Mucosa of descending colon (tissue), 3 donors: ENCODE results near the gene ELMO1. TPM values are rescaled to one million over a fixed set of nuclear protein-coding genes. Genes with fewer than 3 reads are reported as not detected.

ENCODE experiments used
- ATAC-seq: fragments of 200-7000 bp; cut with Tn5 transposase; one replicate; pipeline ENCODE4 v1.9.1; 2020; ENCODE audit warnings: mild to moderate bottlenecking, moderate library complexity
- DNase-seq, 3 donors: peaks; one replicate each; pipeline ENCODE4 v3.0.0-alpha.2; 2020
- H3K36me3 ChIP-seq: fragments of 200-600 bp; one replicate; pipeline ENCODE4 v1.8.0; 2021; ENCODE audit warnings: low read depth, mild to moderate bottlenecking
- H3K4me1 ChIP-seq: fragments of 200-600 bp; one replicate; pipeline ENCODE4 v1.8.0; 2021; ENCODE audit warnings: low read depth, mild to moderate bottlenecking
- H3K4me3 ChIP-seq: fragments of 200-600 bp; one replicate; pipeline ENCODE4 v1.8.0; 2021; ENCODE audit warnings: mild to moderate bottlenecking
- H3K9me3 ChIP-seq: fragments of 200-600 bp; one replicate; pipeline ENCODE4 v1.8.0; 2021; ENCODE audit warnings: mild to moderate bottlenecking
- intact Hi-C, 2 donors: fragments of 100-400 bp; cut with DNase I in 1 of 2; cut with micrococcal nuclease in 1 of 2; formaldehyde crosslinking; loops; one replicate each; pipeline versions ENCODE4 v1.11.0 to v1.11.1; 2022; cut with DNase I, micrococcal nuclease
- total RNA-seq, 3 donors: library from RNA; stranded (reverse); fragmentation: NEBNext Ultra II Directional in 2 of 3; extraction: Animal tissue kit (Norgen Biotek cat#: 25700) in 2 of 3; gene quantifications; one replicate each; pipeline versions ENCODE4 v1.2.1 to v1.2.4, GENCODE V29; 2021 to 2023
- TF ChIP-seq, protein P1 (sequence below): fragments of 200-600 bp; IDR thresholded peaks from one replicate; pipeline ENCODE4 v1.8.0; 2022; ENCODE audit warnings: antibody characterized with exemption, mild to moderate bottlenecking
- donor health status: DM: no; HTN: no; CAD: no; lungs with moderate emphysema.
- donor health status: DM: no; HTN: no; CAD: no.
- donor health status: DM: no; HTN: yes; CAD: no.

ELMO1 gene
- total RNA-seq, 3 donors from 2014 or later = 9.7 to 27.2 (median 18.2) TPM

DNA sequence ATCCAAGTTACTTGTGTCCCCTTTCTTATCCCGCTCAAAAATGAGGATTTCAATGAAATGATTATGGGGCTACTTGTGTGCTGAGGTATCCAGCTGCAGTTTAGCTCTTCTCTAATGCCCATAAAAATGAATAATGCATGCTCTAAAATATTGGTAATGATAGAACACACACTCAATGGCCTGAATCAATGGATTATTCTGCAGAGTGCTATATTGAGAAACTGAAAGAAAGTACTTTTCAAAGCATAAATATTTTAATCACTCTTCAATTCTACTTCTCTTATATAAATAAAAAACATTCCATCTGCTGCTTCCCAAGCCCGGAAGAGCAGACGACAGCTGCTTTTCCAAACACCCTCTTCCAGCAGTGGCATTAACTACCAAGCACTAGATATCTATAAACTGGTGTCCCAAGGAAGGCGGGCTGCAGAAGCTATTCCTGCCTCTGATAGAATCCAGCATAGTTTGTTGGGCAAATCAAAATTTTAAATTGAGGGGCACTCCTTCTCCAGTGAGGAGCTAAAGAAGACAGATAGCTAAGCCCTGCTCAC lies 439.5 kb downstream of the ELMO1 start:
- no peak for ATAC-seq
- no peaks in the 10 kb centered on the region for H3K9me3 ChIP-seq
- TF ChIP-seq, protein P1, sequence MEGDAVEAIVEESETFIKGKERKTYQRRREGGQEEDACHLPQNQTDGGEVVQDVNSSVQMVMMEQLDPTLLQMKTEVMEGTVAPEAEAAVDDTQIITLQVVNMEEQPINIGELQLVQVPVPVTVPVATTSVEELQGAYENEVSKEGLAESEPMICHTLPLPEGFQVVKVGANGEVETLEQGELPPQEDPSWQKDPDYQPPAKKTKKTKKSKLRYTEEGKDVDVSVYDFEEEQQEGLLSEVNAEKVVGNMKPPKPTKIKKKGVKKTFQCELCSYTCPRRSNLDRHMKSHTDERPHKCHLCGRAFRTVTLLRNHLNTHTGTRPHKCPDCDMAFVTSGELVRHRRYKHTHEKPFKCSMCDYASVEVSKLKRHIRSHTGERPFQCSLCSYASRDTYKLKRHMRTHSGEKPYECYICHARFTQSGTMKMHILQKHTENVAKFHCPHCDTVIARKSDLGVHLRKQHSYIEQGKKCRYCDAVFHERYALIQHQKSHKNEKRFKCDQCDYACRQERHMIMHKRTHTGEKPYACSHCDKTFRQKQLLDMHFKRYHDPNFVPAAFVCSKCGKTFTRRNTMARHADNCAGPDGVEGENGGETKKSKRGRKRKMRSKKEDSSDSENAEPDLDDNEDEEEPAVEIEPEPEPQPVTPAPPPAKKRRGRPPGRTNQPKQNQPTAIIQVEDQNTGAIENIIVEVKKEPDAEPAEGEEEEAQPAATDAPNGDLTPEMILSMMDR = no peak
- no peaks in the 10 kb centered on the region for H3K4me1 ChIP-seq
- no peak for DNase-seq
- H3K36me3 ChIP-seq = no peaks in the 10 kb centered on the region
- H3K4me3 ChIP-seq = no peak overlapping the region
- intact Hi-C loops = no loop called here

DNA sequence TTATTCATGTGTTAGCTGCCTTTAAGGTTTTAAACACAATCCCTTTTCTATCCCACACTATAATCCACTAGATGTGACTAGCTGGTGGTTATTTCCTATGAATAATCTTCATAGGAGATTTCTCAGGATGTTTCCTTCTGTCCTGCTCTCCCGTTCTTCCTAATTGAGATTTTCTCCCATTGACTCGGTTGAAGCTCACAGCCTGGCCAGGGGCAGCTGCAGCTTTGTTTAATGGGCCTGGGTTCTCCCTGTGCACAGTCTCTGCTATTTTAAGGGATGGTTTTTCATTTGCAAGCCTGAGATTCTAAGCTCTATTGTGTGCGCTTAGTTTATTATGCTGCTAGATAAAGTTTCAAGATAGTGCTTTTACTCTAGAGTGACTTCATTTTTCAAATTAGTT lies 441.0 kb downstream of the ELMO1 start:
- H3K4me3 ChIP-seq = no peak overlapping the region
- intact Hi-C loops = no loop called here
- DNase-seq (no peak), ATAC-seq (no peak)
- no peaks in the 10 kb centered on the region for H3K36me3 ChIP-seq
- H3K9me3 ChIP-seq = no peaks in the 10 kb centered on the region
- no peaks in the 10 kb centered on the region for H3K4me1 ChIP-seq
- TF ChIP-seq, protein P1 = no peak

DNA sequence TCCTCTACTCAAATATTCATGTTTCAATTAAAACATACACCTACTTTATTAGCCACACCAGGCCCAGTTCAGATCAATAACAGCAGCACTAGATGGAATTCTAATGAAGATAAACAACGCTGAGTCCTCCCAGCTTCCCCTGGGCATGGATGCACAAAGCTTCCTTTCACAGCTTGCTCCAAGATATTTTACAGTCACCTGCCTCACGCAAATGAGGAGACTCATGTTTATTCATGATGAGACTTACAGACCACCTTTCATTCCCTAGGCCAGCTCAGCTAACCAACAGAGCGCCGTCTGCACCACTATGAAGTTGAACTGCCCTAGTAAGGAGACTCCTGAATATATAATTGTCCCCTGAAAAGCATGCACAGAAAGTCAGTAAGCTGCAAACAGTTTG lies 441.4 kb downstream of the ELMO1 start:
- TF ChIP-seq, protein P1 = no peak
- Histone ChIP-seq H3K9me3 (no peaks in the 10 kb centered on the region), H3K4me3 (no peak overlapping the region), H3K4me1 (no peaks in the 10 kb centered on the region), H3K36me3 (no peaks in the 10 kb centered on the region)
- intact Hi-C loops = no loop called here
- ATAC-seq (no peak), DNase-seq (no peak)

DNA sequence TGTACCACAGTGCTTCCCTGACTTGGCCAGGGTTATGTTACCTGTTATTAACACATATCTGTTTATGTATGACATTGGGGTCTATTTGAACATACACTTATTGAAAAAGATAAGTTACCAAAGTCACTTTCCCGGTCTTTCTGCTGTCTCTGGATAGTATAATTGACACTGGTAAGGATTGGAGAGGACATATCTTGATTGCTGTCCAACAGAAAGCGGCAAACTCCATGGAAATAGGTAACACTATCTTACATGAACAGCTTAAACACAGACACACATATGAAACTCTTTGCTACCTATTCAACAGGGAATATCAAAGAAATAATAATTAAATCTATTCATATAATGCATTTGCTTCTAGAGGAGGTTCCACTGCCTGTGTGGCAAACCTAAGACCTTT lies 441.9 kb downstream of the ELMO1 start:
- Histone ChIP-seq H3K4me3 (no peak overlapping the region), H3K36me3 (no peaks in the 10 kb centered on the region), H3K9me3 (no peaks in the 10 kb centered on the region), H3K4me1 (no peaks in the 10 kb centered on the region)
- ATAC-seq (no peak), DNase-seq (no peak)
- intact Hi-C loops = no loop called here
- TF ChIP-seq, protein P1 = no peak

DNA sequence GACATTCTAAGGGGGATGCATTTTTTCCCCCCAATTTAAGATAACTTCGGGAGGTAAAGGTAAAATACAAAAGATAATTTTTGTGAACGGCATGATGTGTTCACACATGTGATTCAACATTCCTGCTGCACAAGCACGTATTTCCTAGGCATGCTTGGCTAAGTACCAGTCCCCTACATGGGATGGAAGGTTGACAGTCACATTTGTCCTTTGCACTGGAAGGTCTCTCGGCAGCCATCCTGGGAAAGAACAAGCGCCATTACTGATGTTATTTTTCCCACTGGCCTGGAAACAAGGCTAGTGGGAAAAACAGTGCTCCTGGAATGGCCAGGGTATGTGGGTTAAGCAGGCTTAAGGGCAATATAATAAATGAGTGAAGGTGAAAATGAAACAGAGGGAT lies 448.2 kb downstream of the ELMO1 start:
- no peaks in the 10 kb centered on the region for H3K36me3 ChIP-seq
- TF ChIP-seq, protein P1 = no peak
- intact Hi-C loops = no loop called here
- H3K4me1 ChIP-seq = no peaks in the 10 kb centered on the region
- H3K9me3 ChIP-seq = no peaks in the 10 kb centered on the region
- ATAC-seq (no peak), DNase-seq (no peak)
- H3K4me3 ChIP-seq = no peak overlapping the region
